Measurements from ENCODE around the gene CACNA1C. TPM values are rescaled to one million over a fixed set of nuclear protein-coding genes. Genes with fewer than 3 reads are reported as not detected.

The CACNA1C gene
- total RNA-seq, 2 experiments from 2014 or later: 0.69 to 1.4 TPM

GRCh38 chr12:2161473-2161872 lies 108.7 kb downstream of the CACNA1C start:
- ChIA-PET POLR2A (no interaction called here), CTCF (ENCODE audit: unreplicated experiment) (no interaction called here)
- no peak for DNase-seq (ENCODE audit: low spot score)
- Histone ChIP-seq H3K4me3 (ENCODE audit: low read depth, low read length, poor library complexity, severe bottlenecking) (no peak overlapping the region), H3K36me3 (ENCODE audit: insufficient read depth, low read length) (no peaks in the 10 kb centered on the region), H3K27ac (ENCODE audit: low read depth, low read length, poor library complexity, severe bottlenecking) (no peak overlapping the region), H3K4me1 (ENCODE audit: insufficient read depth, low read length, poor library complexity, severe bottlenecking) (no peaks in the 10 kb centered on the region), H2AFZ (ENCODE audit: low read length) (no peak overlapping the region), H3K79me2 (ENCODE audit: insufficient read depth, low read depth, low read length) (no peaks in the 10 kb centered on the region), H3K9me2 (ENCODE audit: insufficient read depth, low read length) (no peaks in the 10 kb centered on the region), H4K20me1 (ENCODE audit: insufficient read depth, low read length) (no peaks in the 10 kb centered on the region), H3K9me3 (ENCODE audit: low read length) (no peaks in the 10 kb centered on the region), H3K4me2 (ENCODE audit: low read length) (no peak overlapping the region)
- intact Hi-C loops (cut with micrococcal nuclease; ENCODE audit: unreplicated experiment): no loop called here
- BruUV-seq (replicated peaks): no TSS peak
- no peak for TF ChIP-seq EZH2phosphoT487 (IDR thresholded peaks at IDR 0.05; ENCODE audit: borderline replicate concordance, low read depth, low read length)
- TF ChIP-seq CTCF (conservative IDR thresholded peaks at IDR 0.05; ENCODE audit: low read length): no peak

- Histone ChIP-seq H3K27ac (ENCODE audit: low read depth, low read length, poor library complexity, severe bottlenecking) (no peak overlapping the region), H2AFZ (ENCODE audit: low read length) (no peak overlapping the region), H3K4me1 (ENCODE audit: insufficient read depth, low read length, poor library complexity, severe bottlenecking) (no peaks in the 10 kb centered on the region), H3K9me3 (ENCODE audit: low read length) (peaks cover 12% of the 10 kb centered on the region), H4K20me1 (ENCODE audit: insufficient read depth, low read length) (no peaks in the 10 kb centered on the region), H3K9me2 (ENCODE audit: insufficient read depth, low read length) (no peaks in the 10 kb centered on the region), H3K79me2 (ENCODE audit: insufficient read depth, low read depth, low read length) (no peaks in the 10 kb centered on the region), H3K4me2 (ENCODE audit: low read length) (no peak overlapping the region), H3K4me3 (ENCODE audit: low read depth, low read length, poor library complexity, severe bottlenecking) (no peak overlapping the region), H3K36me3 (ENCODE audit: insufficient read depth, low read length) (no peaks in the 10 kb centered on the region)
- TF ChIP-seq CTCF (conservative IDR thresholded peaks at IDR 0.05; ENCODE audit: low read length): no peak
- no peak for TF ChIP-seq EZH2phosphoT487 (IDR thresholded peaks at IDR 0.05; ENCODE audit: borderline replicate concordance, low read depth, low read length)
- BruUV-seq (replicated peaks): no TSS peak
- POLR2A ChIA-PET: no interaction called here
- CTCF ChIA-PET (ENCODE audit: unreplicated experiment): no interaction called here
- no peak for DNase-seq (ENCODE audit: low spot score)
- intact Hi-C loops (cut with micrococcal nuclease; ENCODE audit: unreplicated experiment): no loop called here
Measured at GRCh38 chr12:2163177-2163941, 110.6 kb downstream of the CACNA1C start.

GRCh38 chr12:2165021-2165420 lies 112.2 kb downstream of the CACNA1C start:
- ChIA-PET CTCF (ENCODE audit: unreplicated experiment) (no interaction called here), POLR2A (no interaction called here)
- no peak overlapping the region for H2AFZ ChIP-seq (ENCODE audit: low read length)
- H3K79me2 ChIP-seq (ENCODE audit: insufficient read depth, low read depth, low read length): no peaks in the 10 kb centered on the region
- intact Hi-C loops (cut with micrococcal nuclease; ENCODE audit: unreplicated experiment): no loop called here
- H4K20me1 ChIP-seq (ENCODE audit: insufficient read depth, low read length): no peaks in the 10 kb centered on the region
- no TSS peak for BruUV-seq (replicated peaks)
- H3K9me2 ChIP-seq (ENCODE audit: insufficient read depth, low read length): no peaks in the 10 kb centered on the region
- no peak overlapping the region for H3K4me2 ChIP-seq (ENCODE audit: low read length)
- no peaks in the 10 kb centered on the region for H3K4me1 ChIP-seq (ENCODE audit: insufficient read depth, low read length, poor library complexity, severe bottlenecking)
- H3K36me3 ChIP-seq (ENCODE audit: insufficient read depth, low read length): no peaks in the 10 kb centered on the region
- peaks cover 12% of the 10 kb centered on the region for H3K9me3 ChIP-seq (ENCODE audit: low read length)
- no peak for DNase-seq (ENCODE audit: low spot score)
- no peak for TF ChIP-seq CTCF (conservative IDR thresholded peaks at IDR 0.05; ENCODE audit: low read length)
- no peak for TF ChIP-seq EZH2phosphoT487 (IDR thresholded peaks at IDR 0.05; ENCODE audit: borderline replicate concordance, low read depth, low read length)
- no peak overlapping the region for H3K27ac ChIP-seq (ENCODE audit: low read depth, low read length, poor library complexity, severe bottlenecking)
- H3K4me3 ChIP-seq (ENCODE audit: low read depth, low read length, poor library complexity, severe bottlenecking): no peak overlapping the region
